ENCODE measurements around the gene RBMS1.

RBMS1 gene

GRCh38 chr2:160301420-160301819 is 192.2 kb downstream of the RBMS1 start:
- DNase-seq (ENCODE audit: low read depth), result no peak

- no peak for DNase-seq (ENCODE audit: low read depth)
These were observed 193.4 kb downstream of the RBMS1 start for GRCh38 chr2:160300203-160300602.

- no peak for DNase-seq (ENCODE audit: low read depth)
These were observed 194.1 kb downstream of the RBMS1 start for GRCh38 chr2:160299540-160299939.

- DNase-seq (ENCODE audit: low read depth), result no peak
These were observed 194.6 kb downstream of the RBMS1 start for GRCh38 chr2:160298960-160299359.

- no peak for DNase-seq (ENCODE audit: low read depth)
These were observed 197.9 kb downstream of the RBMS1 start for GRCh38 chr2:160295519-160296207.

GRCh38 chr2:160294889-160295288 is 198.7 kb downstream of the RBMS1 start:
- DNase-seq (ENCODE audit: low read depth), result peak; percentile 20

GRCh38 chr2:160294339-160294803 is 199.2 kb downstream of the RBMS1 start:
- peak; percentile 93 for DNase-seq (ENCODE audit: low read depth)

GRCh38 chr2:160293391-160294091 is 200.1 kb downstream of the RBMS1 start:
- peak; percentile 88 for DNase-seq (ENCODE audit: low read depth)

GRCh38 chr2:160292225-160292624 is 201.4 kb downstream of the RBMS1 start:
- peak; percentile 62 for DNase-seq (ENCODE audit: low read depth)

- DNase-seq (ENCODE audit: low read depth), result no peak
These were observed 202.2 kb downstream of the RBMS1 start for GRCh38 chr2:160291382-160291781.

GRCh38 chr2:160290598-160290997 is 203.0 kb downstream of the RBMS1 start:
- DNase-seq (ENCODE audit: low read depth), result peak; percentile 24

- peak; percentile 96 for DNase-seq (ENCODE audit: low read depth)
These were observed 203.8 kb downstream of the RBMS1 start for GRCh38 chr2:160289831-160290230.

- DNase-seq (ENCODE audit: low read depth), result no peak
These were observed 204.5 kb downstream of the RBMS1 start for GRCh38 chr2:160289126-160289525.

- peak; percentile 24 for DNase-seq (ENCODE audit: low read depth)
These were observed 205.3 kb downstream of the RBMS1 start for GRCh38 chr2:160288324-160288723.

- no peak for DNase-seq (ENCODE audit: low read depth)
These were observed 206.1 kb downstream of the RBMS1 start for GRCh38 chr2:160287476-160287875.

- no peak for DNase-seq (ENCODE audit: low read depth)
These were observed 207.1 kb downstream of the RBMS1 start for GRCh38 chr2:160286551-160286950.

GRCh38 chr2:160283675-160284074 is 209.9 kb downstream of the RBMS1 start:
- no peak for DNase-seq (ENCODE audit: low read depth)

GRCh38 chr2:160282063-160282580 is 211.5 kb downstream of the RBMS1 start:
- peak; percentile 41 for DNase-seq (ENCODE audit: low read depth)

- DNase-seq (ENCODE audit: low read depth), result no peak
These were observed 212.4 kb downstream of the RBMS1 start for GRCh38 chr2:160281213-160281612.

- DNase-seq (ENCODE audit: low read depth), result no peak
These were observed 213.7 kb downstream of the RBMS1 start for GRCh38 chr2:160279813-160280465.

GRCh38 chr2:160278879-160279177 is 214.8 kb downstream of the RBMS1 start:
- peak; percentile 46 for DNase-seq (ENCODE audit: low read depth)

- DNase-seq (ENCODE audit: low read depth), result no peak
These were observed 215.3 kb downstream of the RBMS1 start for GRCh38 chr2:160278101-160278878.

Measured in fibroblast of gingiva (primary cell).